Measurements from ENCODE around the gene ACACA. TPM values are rescaled to one million over a fixed set of nuclear protein-coding genes. Genes with fewer than 3 reads are reported as not detected.
"Not testable (repeated sequence)": the region's sequence is repeated elsewhere in the genome, so short reads cannot be mapped to it uniquely, and the experiment has no call there.

ACACA gene
- total RNA-seq, 2 experiments from 2014 or later: 45.1 to 45.9 TPM

DNA sequence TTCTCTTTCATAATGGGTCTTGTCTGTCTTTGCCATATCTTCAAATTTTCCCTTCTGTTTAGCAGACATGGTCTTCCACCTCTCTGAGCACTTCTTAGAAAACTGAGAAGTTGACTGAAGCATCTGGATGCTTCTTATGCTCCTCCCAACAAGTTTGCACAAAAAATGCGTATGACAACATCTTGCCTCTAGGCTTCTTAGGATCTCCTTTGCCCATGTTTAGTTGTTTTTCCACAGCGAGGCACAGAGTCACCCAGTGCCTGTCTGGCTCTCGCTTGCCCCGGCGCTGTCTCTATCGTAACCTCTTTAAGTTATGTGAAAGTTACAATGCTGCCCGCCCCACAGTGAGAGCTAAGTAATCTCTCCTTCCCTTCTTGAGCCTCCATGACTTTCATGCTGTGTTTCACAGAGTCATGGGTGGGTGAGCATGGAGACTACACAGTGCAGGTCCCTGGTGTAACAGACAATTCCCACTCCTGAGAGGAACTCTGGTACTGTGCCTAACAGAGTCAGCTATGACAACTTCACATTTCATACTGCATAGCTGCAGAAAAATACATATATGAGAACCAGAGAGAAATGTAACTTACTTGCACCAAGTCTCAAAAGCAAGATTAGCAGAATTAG is 262.4 kb downstream of the ACACA start:
- DNase-seq: no peak
- no peaks in the 10 kb centered on the region for H3K27me3 Mint-ChIP-seq
- H3K27ac Mint-ChIP-seq: no peak overlapping the region
- H3K4me3 Mint-ChIP-seq: no peak overlapping the region
- no peak for ATAC-seq (ENCODE audit: low read depth)
- no peaks in the 10 kb centered on the region for H3K9me3 Mint-ChIP-seq
- POLR2A ChIA-PET: no interaction called here
- peaks cover 18% of the 10 kb centered on the region for H3K36me3 Mint-ChIP-seq
- H3K4me1 Mint-ChIP-seq: peaks cover 8% of the 10 kb centered on the region

DNA sequence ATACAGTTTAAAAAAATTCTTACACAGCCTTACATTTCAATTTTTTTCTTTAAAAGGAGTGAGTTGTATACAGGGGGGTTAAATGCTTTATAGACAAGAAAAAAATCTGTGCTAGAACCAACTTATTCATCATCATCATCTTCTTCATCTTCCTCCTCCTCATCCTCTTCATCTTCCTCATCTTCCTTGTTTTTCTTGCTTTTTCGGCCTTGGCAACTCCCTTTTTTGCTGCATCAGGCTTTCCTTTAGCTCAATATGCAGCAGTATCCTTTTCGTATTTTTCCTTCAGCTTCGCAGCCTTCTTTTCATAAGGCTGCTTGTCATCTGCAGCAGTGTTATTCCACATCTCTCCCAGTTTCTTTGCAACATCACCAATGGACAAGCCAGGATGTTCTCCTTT is 263.1 kb downstream of the ACACA start:
- H3K9me3 Mint-ChIP-seq; ATAC-seq (ENCODE audit: low read depth); H3K4me3 Mint-ChIP-seq; DNase-seq; H3K4me1 Mint-ChIP-seq; H3K27me3 Mint-ChIP-seq; H3K27ac Mint-ChIP-seq; POLR2A ChIA-PET: not testable (repeated sequence)
- peaks cover 18% of the 10 kb centered on the region for H3K36me3 Mint-ChIP-seq

DNA sequence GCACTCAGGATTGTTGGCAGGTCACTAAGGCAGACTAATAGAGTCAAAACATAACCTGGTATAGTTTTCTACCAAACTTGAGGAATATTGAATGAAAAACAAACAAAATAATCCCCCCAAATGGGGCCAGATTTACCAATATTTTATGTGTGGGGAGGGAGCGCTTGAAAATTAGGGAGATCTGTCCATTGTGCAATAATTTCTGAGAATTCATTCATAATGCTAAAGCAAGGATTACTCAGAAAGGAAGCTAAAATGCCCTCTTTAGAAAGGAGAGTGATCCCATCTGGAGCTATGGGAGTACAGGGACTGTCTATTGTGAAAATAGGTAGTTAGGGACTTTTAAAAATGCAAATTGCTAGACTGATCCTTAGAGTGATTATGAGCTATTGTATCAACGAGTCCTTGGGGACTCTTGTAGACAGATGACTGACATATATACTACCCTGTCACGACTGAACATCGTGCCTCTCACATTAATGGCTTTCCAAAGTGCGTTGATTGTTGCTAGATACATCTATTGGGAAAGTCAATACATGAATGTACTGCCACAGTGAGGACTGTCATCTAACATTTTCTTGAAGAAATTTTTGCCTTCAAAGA is 264.2 kb downstream of the ACACA start:
- Mint-ChIP-seq H3K4me3 (no peak overlapping the region), H3K4me1 (peaks cover 8% of the 10 kb centered on the region), H3K36me3 (peaks cover 18% of the 10 kb centered on the region), H3K27ac (no peak overlapping the region), H3K9me3 (no peaks in the 10 kb centered on the region), H3K27me3 (no peaks in the 10 kb centered on the region)
- DNase-seq: no peak
- POLR2A ChIA-PET: no interaction called here
- no peak for ATAC-seq (ENCODE audit: low read depth)

DNA sequence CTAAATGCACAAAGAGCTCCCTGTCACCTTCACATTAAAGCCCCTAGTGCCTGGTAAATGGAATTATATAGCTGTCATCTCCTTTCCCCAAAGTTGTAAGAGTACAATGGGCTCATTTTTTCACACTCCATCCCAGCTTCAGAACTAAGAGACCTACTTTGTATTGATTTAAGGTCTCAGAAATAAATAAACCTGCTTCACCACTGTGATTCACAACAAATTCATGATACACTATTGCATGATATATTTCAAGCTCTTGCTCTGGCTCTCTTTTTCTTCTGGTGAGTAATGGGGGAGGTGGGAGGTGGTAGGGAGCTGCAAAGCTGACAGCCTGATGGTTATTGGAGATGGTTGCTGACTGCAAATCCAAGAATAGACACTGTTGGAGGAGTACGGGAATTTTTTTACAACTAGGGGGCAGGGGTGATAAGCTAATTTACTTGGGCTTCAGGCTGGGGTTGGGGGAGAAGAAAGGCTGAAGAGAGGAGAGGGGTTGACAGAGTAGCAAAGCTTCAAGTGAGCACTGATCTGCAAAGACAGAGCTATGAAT is 268.0 kb downstream of the ACACA start:
- peaks cover 1% of the 10 kb centered on the region for H3K4me1 Mint-ChIP-seq
- DNase-seq (no peak), ATAC-seq (ENCODE audit: low read depth) (no peak)
- no peaks in the 10 kb centered on the region for H3K9me3 Mint-ChIP-seq
- no peak overlapping the region for H3K27ac Mint-ChIP-seq
- POLR2A ChIA-PET: no interaction called here
- H3K36me3 Mint-ChIP-seq: peaks cover 10% of the 10 kb centered on the region
- H3K4me3 Mint-ChIP-seq: no peak overlapping the region
- no peaks in the 10 kb centered on the region for H3K27me3 Mint-ChIP-seq

DNA sequence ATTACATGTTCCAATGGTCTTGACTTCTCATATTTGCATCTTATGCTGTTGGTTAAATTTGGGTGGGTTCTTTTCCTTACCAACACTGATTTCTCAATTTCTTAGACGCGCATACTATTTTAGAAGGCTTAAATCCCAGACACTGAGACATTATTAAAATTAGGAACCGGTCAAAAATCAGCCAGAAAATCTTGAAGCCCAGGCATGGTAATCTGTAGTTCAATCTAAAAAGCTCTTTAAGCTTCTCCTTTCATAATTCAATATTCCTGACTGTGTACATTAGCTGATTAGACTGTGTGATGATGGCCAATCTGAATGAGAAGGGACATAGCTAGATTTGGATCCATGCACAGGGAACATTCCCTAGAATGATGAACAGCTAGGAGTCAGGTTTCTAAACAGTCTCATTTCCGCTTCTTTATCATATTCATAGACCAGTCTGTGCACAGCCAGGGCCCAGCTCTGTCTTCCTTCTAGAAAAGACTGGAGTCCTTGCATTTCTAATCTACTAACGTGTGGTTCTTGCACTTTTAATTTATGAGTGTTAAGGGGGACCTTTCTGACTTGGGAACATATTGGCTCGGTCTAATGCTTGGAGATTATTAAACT is 268.6 kb downstream of the ACACA start:
- no peak for DNase-seq
- H3K4me3 Mint-ChIP-seq: no peak overlapping the region
- H3K4me1 Mint-ChIP-seq: peaks cover 1% of the 10 kb centered on the region
- peaks cover 8% of the 10 kb centered on the region for H3K36me3 Mint-ChIP-seq
- no peak overlapping the region for H3K27ac Mint-ChIP-seq
- POLR2A ChIA-PET: no interaction called here
- H3K27me3 Mint-ChIP-seq: no peaks in the 10 kb centered on the region
- ATAC-seq (ENCODE audit: low read depth): no peak
- H3K9me3 Mint-ChIP-seq: no peaks in the 10 kb centered on the region

DNA sequence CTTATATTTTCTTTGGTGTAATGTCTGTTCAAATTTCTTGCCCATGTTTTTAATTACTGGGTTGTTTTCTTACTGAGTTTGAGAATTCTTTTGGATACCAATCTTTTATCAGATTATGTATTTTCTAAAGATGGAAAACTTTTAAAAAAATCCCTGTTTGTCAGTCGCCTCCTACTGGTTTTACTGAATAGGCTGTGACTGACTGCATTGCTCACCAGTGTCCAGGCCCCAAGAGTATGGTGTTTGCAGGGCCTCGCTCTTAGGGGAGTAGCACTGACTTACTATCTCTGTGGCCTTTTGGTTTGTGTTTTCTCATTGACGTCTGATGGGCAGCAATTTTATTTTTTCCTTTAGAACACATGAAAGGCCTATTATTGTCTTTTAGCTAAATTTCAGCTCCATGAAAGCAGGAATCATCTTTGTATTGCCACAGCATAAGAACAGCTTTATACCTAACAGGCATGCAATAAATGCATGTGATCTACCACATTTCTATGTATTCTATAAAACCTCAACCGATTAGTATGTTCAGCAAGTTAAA is 269.5 kb downstream of the ACACA start:
- H3K27ac Mint-ChIP-seq: no peak overlapping the region
- ATAC-seq (ENCODE audit: low read depth) (no peak), DNase-seq (no peak)
- POLR2A ChIA-PET: no interaction called here
- peaks cover 1% of the 10 kb centered on the region for H3K4me1 Mint-ChIP-seq
- no peak overlapping the region for H3K4me3 Mint-ChIP-seq
- no peaks in the 10 kb centered on the region for H3K27me3 Mint-ChIP-seq
- H3K9me3 Mint-ChIP-seq: no peaks in the 10 kb centered on the region
- H3K36me3 Mint-ChIP-seq: peaks cover 3% of the 10 kb centered on the region

DNA sequence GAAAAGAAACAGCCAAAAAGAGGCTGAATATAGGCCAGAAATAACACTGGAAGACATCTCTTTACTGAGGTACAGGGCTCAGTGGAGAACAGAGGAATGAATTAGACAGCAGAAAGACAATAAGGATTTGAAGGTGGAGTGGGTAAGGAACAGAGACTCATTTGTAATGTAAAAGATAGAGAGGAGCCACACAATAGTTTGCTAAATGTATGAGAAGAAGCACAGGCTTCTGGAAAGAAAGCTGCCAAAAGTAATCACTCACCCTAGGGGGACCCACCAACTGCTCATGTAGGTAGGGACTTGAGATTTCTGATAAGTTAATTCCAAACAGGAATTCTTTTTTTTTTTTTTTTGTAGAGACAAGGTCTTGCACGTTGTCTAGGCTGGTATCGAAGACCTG is 271.1 kb downstream of the ACACA start:
- Mint-ChIP-seq H3K4me3 (no peak overlapping the region), H3K4me1 (peaks cover 1% of the 10 kb centered on the region), H3K36me3 (no peaks in the 10 kb centered on the region), H3K27me3 (no peaks in the 10 kb centered on the region), H3K27ac (no peak overlapping the region), H3K9me3 (no peaks in the 10 kb centered on the region)
- POLR2A ChIA-PET: no interaction called here
- ATAC-seq (ENCODE audit: low read depth): no peak
- no peak for DNase-seq

DNA sequence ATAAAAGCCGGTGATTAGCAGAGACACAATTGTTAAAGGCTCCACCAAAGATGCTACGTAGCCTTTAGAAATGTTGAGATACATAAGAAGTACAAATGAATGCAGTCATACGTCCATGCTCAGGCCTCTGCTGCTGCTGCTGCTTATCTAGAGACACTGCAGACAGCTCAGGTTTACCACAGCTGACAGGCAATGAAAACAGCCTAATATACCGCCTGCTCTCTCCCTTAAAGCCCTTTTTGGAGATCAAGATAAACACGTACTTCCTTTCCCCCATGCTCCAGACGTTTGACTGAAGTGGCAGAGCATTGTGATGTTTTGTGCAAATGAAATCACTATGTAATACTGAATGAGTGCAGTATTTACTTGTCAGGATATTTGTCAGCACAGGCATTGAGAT is 272.6 kb downstream of the ACACA start:
- no peaks in the 10 kb centered on the region for H3K27me3 Mint-ChIP-seq
- peaks cover 2% of the 10 kb centered on the region for H3K36me3 Mint-ChIP-seq
- H3K9me3 Mint-ChIP-seq: no peaks in the 10 kb centered on the region
- H3K4me1 Mint-ChIP-seq: peaks cover 1% of the 10 kb centered on the region
- DNase-seq: no peak
- ATAC-seq (ENCODE audit: low read depth): no peak
- H3K4me3 Mint-ChIP-seq: no peak overlapping the region
- POLR2A ChIA-PET: no interaction called here
- H3K27ac Mint-ChIP-seq: peak overlapping the region; percentile 13

DNA sequence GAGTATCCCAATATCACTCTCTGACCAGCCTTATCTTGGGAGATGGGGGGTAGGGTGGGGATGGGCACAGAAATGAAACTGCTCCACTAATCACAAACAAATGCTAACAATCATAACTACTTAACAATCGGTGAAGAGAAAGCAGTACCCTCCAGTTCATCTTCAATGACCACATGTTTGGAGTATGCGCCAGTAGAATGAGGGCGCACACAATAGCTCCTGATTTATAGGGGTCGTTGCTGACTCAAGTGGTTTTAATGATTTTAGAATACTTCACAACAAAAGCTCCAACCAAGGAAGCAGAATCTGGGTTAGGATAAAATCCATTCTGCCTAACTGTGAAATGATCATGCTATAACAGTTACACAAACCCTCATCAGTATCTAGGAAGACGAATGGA is 273.5 kb downstream of the ACACA start:
- no peak overlapping the region for H3K4me3 Mint-ChIP-seq
- ATAC-seq (ENCODE audit: low read depth) (no peak), DNase-seq (no peak)
- no peaks in the 10 kb centered on the region for H3K9me3 Mint-ChIP-seq
- POLR2A ChIA-PET: no interaction called here
- H3K27ac Mint-ChIP-seq: no peak overlapping the region
- H3K27me3 Mint-ChIP-seq: no peaks in the 10 kb centered on the region
- peaks cover 2% of the 10 kb centered on the region for H3K36me3 Mint-ChIP-seq
- peaks cover 1% of the 10 kb centered on the region for H3K4me1 Mint-ChIP-seq

DNA sequence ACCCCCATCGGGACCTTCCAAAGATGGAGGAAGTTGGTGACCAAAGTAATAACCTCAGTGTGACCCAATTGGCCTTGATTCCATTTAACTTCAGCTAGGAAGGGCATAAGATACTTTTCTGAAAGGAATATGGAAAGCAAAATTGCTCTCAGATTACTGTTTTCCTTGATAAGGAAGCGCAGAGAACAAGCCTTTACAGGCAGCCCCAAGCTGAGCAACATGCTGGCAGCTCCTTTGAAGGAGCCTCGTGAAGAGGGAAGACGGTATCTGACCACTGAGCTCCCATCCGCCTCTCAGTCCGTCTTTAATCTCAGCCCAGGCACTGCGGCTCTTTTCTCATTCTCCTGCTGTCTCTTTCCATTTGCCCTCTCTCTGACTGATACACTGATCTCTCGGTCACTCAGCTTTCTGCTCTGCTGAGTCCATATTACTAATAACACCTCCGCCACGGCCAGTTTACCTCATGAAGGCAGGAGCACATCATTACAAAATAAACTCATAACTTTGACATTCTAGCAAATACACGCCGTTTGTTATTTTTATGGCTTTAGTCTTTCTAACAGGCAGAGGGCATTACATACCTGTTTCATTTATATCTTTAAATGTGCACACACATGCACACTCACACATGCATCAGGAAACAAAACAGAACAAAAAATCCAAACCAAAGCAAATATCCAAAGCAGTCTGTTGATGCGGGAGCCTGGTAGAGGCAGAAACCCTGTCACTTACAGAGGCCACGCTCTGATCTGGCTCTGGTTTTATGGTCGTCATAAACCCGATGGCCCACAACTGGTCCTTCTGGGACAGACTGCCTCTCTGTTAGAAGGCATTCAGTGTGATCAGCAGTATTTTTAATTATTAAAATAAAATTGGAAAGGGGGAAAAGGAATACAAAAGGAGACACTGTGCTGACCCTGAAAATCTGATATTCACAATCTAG is 274.7 kb downstream of the ACACA start:
- Mint-ChIP-seq H3K4me3 (no peak overlapping the region), H3K4me1 (peaks cover 1% of the 10 kb centered on the region), H3K27me3 (no peaks in the 10 kb centered on the region), H3K9me3 (no peaks in the 10 kb centered on the region), H3K36me3 (peaks cover 2% of the 10 kb centered on the region), H3K27ac (no peak overlapping the region)
- no peak for ATAC-seq (ENCODE audit: low read depth)
- POLR2A ChIA-PET: no interaction called here
- DNase-seq: no peak

DNA sequence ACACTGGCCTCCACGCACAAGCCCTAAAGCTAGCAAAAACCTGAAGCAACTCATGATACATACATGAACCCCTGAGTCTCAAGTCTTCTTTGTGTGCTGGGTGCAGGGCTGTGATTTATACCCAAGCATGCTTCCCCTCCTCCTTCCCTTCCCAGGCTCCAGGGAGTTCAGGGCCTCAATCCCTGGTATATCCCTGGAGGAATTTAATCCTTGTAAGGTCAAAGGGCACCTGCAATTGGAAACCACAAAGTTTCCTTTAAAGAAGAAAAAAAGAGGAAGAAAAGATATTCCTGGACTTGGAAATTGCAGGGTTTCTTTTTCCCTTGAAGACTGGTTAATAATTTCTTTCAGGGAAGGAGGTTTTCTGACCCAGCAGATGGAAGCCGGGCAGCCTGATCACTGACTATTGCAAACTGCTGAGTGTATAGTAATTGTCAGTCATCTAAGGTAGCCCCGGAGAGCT is 275.6 kb downstream of the ACACA start:
- DNase-seq: no peak
- POLR2A ChIA-PET: interaction anchor here (0.7 kb wide), 1 partner anchor 105 kb away, joined by 3 read pairs; no protein-coding TSS in a partner anchor
- ATAC-seq (ENCODE audit: low read depth): no peak
- Mint-ChIP-seq H3K27ac (no peak overlapping the region), H3K4me3 (no peak overlapping the region), H3K27me3 (no peaks in the 10 kb centered on the region), H3K4me1 (peaks cover 1% of the 10 kb centered on the region), H3K9me3 (no peaks in the 10 kb centered on the region), H3K36me3 (peaks cover 2% of the 10 kb centered on the region)

DNA sequence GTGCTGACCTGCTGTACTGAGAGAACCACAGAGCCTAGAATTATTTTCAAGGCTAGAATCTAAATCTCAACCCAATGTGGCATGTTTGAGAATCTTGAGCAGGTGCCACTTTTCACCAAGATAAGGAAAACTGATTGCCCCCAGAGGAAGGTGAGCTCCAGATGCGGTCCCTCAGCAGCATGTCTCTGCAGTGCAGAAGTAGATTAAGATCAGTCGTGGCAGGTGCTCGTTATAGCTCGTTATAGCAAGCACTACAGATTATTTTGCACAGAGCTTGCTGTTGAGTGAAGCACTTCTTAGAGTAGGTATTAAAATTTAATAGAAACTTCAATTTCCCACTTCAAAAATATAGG is 281.8 kb downstream of the ACACA start:
- Mint-ChIP-seq H3K4me1 (no peaks in the 10 kb centered on the region), H3K36me3 (peaks cover 24% of the 10 kb centered on the region), H3K27ac (no peak overlapping the region), H3K4me3 (no peak overlapping the region), H3K9me3 (no peaks in the 10 kb centered on the region), H3K27me3 (no peaks in the 10 kb centered on the region)
- DNase-seq: no peak
- no peak for ATAC-seq (ENCODE audit: low read depth)
- POLR2A ChIA-PET: no interaction called here
